ENCODE measurements around the gene ANKRD17.

DNA sequence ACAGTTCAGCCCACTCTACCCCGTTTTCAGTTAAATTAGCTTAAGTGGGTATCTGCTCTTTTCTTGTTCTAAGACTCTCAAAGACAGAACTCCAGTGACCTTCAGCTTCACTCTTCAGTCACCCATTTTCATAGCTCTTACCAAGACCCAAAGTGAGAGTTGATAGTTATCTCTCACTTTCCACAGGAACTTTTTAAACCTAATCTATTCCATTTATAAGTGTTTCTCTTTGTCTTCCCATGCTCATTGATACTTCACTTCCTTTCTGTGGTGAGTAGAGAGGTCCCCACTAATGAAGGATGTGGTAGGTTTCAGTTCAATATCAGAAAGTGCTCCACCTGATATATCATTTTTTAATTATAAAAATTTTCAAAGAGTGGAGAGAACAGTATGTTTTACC lies 222.5 kb downstream of the ANKRD17 start:
- TF ChIP-seq POLR2A (IDR thresholded peaks at IDR 0.05; ENCODE audit: borderline replicate concordance, extremely low read depth, insufficient read depth, insufficient read length) = no peak
- TF ChIP-seq, protein P1, sequence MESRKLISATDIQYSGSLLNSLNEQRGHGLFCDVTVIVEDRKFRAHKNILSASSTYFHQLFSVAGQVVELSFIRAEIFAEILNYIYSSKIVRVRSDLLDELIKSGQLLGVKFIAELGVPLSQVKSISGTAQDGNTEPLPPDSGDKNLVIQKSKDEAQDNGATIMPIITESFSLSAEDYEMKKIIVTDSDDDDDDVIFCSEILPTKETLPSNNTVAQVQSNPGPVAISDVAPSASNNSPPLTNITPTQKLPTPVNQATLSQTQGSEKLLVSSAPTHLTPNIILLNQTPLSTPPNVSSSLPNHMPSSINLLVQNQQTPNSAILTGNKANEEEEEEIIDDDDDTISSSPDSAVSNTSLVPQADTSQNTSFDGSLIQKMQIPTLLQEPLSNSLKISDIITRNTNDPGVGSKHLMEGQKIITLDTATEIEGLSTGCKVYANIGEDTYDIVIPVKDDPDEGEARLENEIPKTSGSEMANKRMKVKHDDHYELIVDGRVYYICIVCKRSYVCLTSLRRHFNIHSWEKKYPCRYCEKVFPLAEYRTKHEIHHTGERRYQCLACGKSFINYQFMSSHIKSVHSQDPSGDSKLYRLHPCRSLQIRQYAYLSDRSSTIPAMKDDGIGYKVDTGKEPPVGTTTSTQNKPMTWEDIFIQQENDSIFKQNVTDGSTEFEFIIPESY (IDR thresholded peaks at IDR 0.05; ENCODE audit: extremely low read depth, insufficient replicate concordance, low read length) = no peak
- TF ChIP-seq, protein P2, sequence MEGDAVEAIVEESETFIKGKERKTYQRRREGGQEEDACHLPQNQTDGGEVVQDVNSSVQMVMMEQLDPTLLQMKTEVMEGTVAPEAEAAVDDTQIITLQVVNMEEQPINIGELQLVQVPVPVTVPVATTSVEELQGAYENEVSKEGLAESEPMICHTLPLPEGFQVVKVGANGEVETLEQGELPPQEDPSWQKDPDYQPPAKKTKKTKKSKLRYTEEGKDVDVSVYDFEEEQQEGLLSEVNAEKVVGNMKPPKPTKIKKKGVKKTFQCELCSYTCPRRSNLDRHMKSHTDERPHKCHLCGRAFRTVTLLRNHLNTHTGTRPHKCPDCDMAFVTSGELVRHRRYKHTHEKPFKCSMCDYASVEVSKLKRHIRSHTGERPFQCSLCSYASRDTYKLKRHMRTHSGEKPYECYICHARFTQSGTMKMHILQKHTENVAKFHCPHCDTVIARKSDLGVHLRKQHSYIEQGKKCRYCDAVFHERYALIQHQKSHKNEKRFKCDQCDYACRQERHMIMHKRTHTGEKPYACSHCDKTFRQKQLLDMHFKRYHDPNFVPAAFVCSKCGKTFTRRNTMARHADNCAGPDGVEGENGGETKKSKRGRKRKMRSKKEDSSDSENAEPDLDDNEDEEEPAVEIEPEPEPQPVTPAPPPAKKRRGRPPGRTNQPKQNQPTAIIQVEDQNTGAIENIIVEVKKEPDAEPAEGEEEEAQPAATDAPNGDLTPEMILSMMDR (IDR thresholded peaks at IDR 0.05 in 2 of 3, conservative IDR thresholded peaks at IDR 0.05 in 1 of 3; ENCODE audit: borderline replicate concordance in 1 of 3, insufficient read depth in 1 of 3, low read depth in 2 of 3, low read length in 2 of 3) = no peak
- no peak for TF ChIP-seq ZNF274 (IDR thresholded peaks at IDR 0.05; ENCODE audit: low read depth, low read length)
- TF ChIP-seq EZH2 (IDR thresholded peaks at IDR 0.05) = no peak
- TF ChIP-seq POLR2AphosphoS5 (IDR thresholded peaks at IDR 0.05; ENCODE audit: low read depth, low read length) = no peak
- TF ChIP-seq SIN3A (IDR thresholded peaks at IDR 0.05; ENCODE audit: low read depth) = no peak
- TF ChIP-seq, protein P3, sequence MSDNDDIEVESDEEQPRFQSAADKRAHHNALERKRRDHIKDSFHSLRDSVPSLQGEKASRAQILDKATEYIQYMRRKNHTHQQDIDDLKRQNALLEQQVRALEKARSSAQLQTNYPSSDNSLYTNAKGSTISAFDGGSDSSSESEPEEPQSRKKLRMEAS (IDR thresholded peaks at IDR 0.05) = no peak
- TF ChIP-seq, protein P4, sequence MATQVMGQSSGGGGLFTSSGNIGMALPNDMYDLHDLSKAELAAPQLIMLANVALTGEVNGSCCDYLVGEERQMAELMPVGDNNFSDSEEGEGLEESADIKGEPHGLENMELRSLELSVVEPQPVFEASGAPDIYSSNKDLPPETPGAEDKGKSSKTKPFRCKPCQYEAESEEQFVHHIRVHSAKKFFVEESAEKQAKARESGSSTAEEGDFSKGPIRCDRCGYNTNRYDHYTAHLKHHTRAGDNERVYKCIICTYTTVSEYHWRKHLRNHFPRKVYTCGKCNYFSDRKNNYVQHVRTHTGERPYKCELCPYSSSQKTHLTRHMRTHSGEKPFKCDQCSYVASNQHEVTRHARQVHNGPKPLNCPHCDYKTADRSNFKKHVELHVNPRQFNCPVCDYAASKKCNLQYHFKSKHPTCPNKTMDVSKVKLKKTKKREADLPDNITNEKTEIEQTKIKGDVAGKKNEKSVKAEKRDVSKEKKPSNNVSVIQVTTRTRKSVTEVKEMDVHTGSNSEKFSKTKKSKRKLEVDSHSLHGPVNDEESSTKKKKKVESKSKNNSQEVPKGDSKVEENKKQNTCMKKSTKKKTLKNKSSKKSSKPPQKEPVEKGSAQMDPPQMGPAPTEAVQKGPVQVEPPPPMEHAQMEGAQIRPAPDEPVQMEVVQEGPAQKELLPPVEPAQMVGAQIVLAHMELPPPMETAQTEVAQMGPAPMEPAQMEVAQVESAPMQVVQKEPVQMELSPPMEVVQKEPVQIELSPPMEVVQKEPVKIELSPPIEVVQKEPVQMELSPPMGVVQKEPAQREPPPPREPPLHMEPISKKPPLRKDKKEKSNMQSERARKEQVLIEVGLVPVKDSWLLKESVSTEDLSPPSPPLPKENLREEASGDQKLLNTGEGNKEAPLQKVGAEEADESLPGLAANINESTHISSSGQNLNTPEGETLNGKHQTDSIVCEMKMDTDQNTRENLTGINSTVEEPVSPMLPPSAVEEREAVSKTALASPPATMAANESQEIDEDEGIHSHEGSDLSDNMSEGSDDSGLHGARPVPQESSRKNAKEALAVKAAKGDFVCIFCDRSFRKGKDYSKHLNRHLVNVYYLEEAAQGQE (IDR thresholded peaks at IDR 0.05; ENCODE audit: low read depth) = no peak
- TF ChIP-seq ELF1 (IDR thresholded peaks at IDR 0.05; ENCODE audit: borderline replicate concordance, low read depth) = no peak
- TF ChIP-seq EZH2phosphoT487 (IDR thresholded peaks at IDR 0.05; ENCODE audit: borderline replicate concordance) = no peak
- no peak for TF ChIP-seq SP1 (IDR thresholded peaks at IDR 0.05; ENCODE audit: low read depth)
- no peak for TF ChIP-seq JUND (IDR thresholded peaks at IDR 0.05)
- TF ChIP-seq EGR1 (IDR thresholded peaks at IDR 0.05; ENCODE audit: low read depth) = no peak
